Measurements from ENCODE around the gene C9orf72.

- no peak for TF ChIP-seq CTCF (IDR thresholded peaks at IDR 0.05)
- TF ChIP-seq MAX (IDR thresholded peaks at IDR 0.05), result no peak
- no peak for TF ChIP-seq PBX3 (IDR thresholded peaks at IDR 0.05)
- no peak for TF ChIP-seq USF2 (IDR thresholded peaks at IDR 0.05)
Measured at GRCh38 chr9:27527702-27528075, 45.6 kb downstream of the C9orf72 start.

All from A549 (cell line).